ENCODE results near the gene EFNB2.

The EFNB2 gene, protein sequence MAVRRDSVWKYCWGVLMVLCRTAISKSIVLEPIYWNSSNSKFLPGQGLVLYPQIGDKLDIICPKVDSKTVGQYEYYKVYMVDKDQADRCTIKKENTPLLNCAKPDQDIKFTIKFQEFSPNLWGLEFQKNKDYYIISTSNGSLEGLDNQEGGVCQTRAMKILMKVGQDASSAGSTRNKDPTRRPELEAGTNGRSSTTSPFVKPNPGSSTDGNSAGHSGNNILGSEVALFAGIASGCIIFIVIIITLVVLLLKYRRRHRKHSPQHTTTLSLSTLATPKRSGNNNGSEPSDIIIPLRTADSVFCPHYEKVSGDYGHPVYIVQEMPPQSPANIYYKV

DNA sequence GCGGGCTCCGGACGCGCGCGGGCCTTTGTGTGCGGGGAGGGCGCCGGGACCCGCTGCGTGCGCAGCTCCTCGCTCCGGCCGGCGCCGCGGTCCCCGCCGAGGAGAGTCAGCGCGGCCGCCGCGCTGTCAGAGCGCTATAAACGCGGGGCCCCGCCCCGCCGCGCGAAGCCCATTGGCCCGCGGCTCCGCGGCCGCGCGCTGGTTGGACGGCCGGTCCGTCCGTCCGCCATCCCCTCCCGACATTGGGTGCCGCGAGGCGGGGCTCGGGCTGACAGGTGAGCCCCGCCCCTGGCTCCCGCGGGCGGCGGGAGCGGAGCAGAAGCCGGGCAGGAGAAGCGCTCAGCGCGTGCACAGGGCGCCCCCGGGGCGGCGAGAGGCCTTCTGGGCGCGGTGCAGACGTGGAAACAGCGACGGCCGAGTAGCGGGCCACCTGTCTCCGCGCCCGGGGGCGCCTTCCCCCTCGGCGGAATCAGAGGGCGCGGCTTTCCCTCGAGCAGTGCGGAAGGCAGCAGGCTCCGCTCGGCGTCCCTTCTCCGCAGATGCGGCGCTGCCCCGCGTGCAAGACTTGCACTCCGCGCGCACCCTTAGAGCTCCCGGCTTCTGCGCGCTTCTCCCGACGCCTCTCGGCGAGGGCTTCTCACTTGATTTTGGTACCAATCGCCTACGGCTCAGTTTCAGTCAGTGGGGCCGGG, at the start of gene EFNB2:
EFNB2 (minus strand) TSS at position 111 of the 692 bp plus-strand sequence. CDS start 698 bp downstream, outside the sequence.
- DNase-seq = peak; percentile 90

DNA sequence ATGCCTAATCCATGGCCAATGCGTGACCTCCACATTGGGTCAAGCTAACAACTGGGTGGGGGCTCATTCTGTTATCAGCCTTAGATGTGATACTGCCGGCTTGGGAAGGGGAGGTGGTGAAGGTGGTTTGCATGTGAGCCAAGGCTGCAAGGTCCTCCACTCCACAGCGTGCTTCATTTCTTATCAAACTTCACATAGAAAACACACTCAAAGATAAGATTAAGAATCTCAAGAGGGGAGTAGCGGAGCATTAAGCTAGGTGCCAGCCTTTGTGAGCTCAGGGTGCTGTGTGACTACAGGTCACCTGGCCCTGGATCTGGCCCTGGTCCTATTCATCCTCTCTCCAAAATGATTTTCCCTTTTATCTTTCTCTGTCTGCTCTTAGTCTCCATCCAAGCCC, 45.8 kb upstream of the EFNB2 start:
- DNase-seq = no peak

DNA sequence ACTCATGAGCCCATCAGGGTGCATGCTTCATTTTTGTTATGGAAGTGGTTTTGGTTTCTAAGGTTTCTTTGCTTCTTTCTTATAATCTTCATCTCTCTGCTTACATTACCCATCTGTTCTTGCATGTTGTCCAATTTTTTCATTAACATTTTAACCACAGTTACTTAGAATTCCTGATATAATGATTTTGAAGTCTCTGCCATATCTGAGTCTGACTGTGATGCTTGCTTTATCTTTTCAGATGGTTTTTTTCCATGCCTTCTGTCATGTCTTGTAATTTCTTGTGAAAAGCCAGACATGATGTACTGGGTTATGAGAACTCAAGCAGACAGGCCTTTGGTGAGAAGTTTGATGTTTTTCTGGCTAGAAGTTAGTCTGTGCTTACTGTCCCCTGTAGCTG, 40.4 kb upstream of the EFNB2 start:
- DNase-seq = no peak

DNA sequence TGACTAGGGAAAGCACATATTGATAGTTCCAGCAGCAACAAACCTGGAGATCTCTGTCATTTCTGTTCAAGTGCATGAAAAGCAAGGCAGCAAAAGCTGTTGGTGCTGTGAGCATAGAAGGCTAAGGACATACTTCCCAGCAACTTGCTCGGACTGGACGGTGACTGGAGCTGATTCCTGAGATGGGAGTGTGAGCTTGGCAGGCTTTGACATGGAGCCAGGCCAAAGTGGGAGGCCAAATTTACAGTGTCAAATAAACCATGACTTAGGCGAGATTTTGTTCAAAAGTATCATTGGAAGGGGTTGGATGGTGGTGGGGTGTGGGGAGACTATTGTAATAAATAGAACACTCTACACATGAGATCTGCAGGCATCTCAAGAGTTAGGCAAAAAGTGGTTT, 38.4 kb upstream of the EFNB2 start:
- DNase-seq = no peak

DNA sequence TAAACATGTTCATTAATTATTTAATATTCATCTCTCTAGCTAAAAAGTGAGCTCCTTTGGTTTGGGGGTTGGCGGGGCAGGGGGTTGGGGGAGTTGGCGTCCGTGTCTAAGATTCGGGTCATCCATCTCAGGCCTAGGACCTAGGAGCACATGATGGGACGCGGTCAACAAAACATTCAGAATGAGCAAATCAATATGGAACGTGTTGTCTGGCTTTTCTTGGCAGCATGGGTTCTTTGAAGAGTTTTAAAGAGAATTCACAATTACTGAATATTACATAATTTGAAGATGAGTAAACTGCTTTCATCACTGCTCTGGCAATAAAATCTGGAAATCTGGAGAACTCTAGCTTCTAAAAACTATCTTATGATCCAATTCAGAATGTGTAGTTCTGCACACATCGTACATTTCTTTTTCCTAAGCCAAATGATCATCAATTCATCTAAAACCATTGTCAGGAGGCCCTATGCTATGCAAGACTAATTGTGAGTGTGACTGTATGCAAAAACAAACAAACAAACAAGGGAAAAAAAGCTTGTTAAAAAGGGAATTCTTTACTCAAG, 37.9 kb upstream of the EFNB2 start:
- DNase-seq = no peak

DNA sequence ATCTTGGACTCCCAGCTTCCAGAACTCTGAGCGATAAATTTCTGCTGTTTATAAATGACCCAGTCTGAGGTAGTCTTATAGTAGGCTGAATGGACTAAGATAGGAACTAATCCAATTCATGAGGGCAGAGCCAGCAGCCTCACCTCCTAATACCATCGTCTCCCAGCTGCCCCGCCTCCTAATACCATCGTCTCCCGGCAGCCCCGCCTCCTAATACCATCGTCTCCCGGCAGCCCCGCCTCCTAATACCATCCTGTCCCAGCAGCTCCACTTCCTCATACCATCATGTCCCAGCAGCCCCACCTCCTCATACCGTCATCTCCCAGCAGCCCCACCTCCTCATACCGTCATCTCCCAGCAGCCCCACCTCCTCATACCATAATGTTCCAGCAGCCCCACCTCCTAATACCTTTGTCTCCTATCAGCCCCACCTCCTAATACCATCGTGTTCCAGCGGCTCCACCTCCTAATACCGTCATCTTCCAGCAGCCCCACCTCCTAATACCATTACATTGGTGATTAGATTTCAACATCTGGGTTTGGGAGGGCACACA, 34.9 kb upstream of the EFNB2 start:
- DNase-seq = peak; percentile 61

DNA sequence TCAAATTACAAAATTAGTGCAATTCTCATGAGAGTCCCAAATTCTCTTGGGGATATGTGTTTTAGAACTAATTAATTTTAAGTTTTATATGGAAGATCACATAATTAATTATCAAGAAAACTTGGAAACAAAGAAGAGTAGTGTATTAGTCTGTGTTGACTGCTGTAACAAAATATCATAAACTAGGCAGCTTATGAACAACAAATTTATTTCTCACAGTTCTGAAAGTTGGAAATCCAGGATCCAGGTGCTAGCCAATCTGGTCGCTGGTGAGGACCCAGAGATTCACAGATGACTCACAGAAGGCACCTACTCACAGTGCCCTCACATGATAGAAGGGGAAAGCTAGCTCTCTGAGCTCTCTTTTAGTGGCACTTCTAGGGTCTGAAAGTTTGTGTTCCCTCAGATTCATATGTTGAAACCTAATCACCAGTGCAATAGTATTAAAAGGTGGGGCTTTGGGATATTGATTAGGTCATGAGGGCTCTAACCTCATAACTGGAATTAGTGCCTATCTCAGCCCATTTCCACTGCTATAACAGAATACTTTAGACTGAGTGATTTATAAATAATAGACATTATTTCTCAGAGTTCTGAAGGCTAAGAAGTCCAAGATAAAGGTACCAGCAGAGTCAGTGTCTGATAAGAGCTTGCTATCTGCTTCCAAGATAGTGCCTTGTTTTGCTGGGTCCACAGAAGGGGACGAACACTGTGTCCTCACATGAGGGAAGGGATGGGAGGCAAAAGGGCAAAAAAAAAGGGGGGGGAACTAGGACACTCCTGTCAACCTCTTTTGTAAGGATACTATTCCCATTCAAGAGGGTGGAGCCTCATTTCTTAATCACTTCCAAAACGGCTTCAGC, 34.0 kb upstream of the EFNB2 start:
- DNase-seq = no peak

DNA sequence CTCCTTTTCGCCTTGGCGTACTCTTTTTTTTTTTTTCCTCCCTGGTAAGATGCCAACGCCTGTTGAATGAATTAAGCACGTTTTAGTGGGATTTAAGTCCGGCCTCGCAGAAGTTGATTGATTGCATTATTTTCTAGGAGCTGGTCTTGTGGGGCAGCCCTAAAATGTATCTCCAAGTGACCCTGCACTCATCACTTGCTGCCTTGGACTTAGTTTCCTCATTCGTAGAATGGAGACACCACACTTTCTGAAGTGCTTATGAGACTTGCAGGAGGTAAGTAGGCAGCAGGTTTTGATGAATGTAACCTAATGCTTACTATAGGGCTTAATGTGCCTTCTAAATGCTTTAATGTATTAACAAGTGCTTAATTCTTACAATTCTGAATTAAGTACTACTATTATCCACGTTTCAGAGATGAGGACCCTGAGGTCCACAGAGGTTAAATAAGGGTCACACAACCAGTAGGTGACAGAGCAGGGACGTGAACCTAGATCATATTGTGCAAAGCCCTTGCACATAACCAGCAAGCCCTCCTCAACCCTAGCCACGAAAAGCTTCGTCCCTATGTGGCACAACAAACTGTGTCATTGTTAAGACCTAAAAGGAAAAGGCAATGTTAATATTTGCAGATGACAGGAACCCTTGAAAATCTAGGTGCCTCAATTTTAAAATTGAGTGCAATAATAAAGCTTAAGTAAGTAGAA, 33.0 kb upstream of the EFNB2 start:
- no peak for DNase-seq

DNA sequence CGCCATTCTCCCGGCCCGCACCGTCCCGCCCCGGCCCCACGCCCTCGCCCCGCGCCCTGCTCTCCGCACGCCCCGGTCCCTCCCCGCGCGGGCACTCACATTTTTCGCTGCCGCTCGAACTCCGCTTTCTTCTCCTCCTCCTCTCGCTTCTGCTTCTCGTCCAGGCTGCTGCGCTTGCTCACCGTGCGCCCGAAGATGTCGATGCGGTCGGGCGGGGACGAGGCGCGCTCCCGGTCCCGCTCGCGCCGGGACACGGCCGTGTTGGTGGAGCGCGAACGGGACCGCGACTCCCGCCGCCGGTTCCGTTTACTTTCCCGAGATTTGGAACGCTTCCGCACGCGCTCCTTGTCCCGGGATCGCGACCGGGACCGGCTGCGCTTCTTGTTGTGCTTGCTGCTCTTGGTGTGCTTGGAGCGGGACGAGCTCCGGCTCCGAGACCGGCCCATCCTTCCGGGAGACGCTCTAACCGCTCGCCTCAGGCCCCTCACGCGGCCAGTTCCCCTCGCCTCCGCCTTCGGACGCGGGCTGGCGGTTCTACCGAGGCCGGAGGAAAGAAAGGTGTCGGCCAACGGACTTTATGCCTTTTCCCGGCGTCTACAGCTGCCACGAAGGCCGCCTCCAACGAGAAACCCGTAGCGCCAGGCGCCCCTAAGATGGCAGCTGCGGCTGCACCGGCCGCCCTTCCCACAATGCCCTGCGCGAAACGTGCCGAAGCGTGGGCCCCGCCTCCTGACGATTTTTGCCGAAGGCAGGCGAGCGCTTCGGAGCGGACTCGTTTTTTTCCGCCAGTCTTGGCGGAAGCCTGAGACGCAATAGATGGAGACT, 32.2 kb upstream of the EFNB2 start, which contains the start of gene ARGLU1:
ARGLU1 (minus strand) TSS at position 664 of the 825 bp plus-strand sequence; CDS start at position 446, 218 bp downstream.
- DNase-seq = peak; percentile 96

DNA sequence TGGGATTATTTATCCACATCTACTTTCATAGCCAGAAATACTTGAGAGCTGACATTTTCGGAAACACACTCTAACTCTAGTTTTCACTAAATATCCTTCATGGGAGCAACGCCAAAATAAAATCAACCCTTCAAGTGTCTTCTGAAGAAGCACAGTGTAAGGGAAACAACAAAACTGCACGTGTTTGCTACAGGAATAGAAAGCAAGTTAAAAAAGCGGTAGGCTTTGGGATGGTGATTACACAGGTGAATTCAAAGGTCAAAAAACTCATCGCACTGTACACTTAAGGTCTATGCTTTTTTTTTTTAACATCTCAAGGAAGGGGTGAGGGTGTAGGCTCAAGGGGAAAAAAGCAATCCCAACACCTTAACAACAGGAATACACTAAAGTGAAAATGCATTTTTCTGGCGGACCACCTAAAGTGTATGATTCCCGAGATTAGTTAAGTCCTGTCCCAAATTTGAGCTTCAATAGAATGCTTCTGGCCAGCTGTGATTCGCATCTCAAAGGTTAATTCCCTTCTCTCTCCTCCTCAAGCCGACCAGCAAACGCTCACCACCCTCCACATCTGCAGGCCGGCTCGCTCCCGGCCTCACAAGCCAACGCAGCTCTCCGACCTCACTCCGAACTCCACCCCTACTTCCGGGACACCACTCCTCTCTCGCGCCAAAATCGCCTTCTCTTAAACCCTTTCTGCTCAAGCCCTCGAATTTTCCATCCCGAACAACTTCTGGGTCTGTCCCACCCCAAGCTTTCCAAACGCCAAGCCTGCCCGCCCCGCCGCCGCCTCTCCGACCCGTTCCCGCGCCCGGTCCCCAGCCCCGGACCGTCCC, 31.4 kb upstream of the EFNB2 start:
- peak; percentile 46 for DNase-seq

DNA sequence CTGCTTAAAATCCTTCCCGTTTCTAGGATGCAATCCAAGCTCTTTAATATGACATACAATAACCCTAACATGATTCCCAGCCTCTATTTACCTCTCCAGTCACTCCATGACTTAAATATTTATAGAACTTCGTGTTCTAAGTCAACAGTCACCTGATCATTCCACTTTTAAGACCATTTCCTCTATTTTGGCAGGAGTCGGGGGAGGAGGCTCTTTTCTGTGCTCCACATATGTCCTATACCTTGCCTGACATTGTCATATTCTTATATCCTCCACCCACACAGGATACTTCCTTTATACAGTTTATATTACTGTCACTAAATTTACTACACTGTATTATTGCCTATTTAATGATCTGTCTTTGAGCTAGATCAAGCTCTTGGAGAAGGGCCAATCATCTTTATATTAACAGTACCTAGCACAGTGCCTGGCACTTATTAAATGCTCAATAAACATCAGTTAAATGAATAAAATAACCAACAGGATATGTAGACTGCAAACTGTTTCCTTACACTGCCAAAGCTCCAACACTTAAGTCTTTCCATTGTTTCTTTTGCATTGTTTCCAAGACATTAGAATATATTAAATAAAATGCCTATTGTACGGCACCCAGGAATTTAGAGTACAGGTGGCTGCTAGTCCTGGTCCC, 29.8 kb upstream of the EFNB2 start:
- DNase-seq = no peak

DNA sequence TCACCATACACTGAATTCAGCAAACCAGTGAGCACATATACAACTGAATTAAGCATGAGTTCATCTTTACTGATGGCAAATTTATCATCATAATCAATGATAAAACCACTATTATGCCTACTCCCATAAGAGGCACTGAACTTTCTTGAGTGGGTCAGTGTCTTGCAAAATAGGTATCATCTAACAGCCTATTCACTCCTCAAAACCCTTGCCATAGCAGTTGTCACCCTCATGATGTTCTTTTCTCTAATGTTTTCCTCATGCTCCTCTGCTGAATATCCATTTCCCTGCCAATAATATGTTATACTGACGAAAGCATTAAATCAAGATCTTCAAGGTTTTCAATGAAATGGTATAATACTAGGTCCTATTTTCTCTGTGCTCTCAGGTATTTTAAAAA, 26.8 kb upstream of the EFNB2 start:
- DNase-seq = no peak

DNA sequence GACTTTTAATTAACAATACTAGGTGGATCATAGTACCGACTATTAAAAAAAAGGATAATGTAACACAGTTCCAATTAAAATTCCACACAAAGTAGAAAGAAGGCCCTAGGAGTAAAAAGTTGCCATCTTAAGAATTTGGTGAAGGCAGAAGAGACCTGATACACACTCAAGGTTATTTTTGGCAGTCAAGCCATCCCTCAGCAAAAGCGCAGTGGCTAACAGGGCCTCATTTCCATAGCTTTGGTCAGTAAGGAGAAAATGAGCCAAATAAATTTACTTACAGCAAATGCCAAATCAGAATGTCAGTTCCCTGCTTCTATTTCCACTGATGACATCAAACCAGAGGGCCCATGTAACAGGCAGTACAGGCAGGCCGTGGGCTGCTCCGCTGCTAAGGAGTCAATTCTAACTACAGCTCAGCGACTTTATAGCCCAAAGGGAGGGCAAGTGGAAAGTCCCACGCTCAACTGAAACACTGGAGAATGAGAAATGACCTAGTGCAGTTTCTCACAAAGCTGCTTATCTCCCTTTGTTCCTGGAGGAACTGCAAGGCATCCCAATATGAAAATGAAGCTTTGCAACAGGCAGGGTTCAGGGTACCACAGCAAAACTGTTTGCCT, 26.2 kb upstream of the EFNB2 start:
- DNase-seq = peak; percentile 10

DNA sequence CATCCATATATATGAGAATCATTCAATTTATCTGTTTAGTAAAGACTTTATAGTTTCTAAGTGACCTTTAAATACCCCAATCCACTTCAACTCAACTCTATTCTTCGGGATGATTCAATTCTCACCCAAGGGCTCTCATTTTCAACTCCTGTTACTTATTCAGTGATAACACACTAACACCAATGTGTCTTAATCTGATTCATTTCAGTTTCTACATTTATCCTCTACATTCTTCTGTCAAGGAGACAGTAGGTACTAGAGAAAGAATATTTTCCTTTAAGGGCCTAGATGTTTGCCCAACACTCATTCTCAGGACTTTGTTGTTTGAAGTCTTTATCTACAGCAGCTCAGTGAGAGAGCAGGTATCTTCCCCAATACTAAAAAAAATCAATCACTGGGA, 25.4 kb upstream of the EFNB2 start:
- no peak for DNase-seq

DNA sequence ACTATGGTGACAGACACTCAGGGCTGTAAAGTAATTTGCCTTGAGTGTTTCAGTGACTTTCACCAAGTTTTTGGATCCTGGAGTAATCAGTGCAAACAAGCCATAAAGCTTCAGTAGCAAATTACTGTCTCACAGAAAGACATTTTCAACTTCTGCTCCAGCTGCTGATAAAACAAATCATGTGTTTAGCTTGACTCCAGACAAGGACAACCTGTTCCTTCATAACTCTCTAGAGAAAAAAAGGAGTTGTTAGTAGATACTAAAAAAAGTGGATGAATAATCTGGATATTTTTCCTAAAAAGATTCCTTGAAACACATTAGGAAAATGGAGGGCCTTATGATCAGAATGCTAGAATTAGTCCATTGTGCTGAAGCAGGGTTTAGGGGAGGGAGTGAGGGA, 23.1 kb upstream of the EFNB2 start:
- DNase-seq = no peak

DNA sequence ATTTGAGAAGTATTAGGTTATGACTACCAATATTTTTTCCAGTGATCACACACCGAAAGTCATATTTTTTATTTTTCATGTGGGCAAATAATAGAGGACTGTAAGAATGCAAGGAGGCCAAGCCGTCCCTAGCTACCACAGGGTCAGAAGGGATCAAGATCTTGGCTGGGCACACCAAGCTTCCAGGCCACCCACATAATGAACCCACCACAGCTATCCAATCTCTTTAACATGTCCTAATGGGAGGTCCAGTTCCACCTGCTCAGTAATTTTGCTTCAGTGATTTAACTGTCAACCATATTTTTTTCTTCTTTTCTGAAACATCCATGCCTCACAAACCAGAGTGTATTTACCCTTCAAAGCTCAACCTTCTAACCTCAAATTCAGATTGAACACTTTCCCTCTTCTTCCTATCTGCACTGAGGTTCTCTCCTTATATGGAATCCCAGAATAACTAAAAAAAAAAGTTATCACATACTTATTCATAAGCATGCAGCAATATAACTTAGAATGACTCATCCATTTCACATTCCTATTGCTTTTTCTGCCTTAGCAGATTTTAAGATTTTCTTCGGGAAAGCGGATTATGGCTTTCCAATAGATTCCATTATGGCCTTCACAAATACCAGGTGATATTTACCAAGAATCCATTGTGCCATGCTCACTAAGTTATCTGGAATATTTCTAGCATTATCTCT, 20.3 kb upstream of the EFNB2 start:
- DNase-seq = no peak

DNA sequence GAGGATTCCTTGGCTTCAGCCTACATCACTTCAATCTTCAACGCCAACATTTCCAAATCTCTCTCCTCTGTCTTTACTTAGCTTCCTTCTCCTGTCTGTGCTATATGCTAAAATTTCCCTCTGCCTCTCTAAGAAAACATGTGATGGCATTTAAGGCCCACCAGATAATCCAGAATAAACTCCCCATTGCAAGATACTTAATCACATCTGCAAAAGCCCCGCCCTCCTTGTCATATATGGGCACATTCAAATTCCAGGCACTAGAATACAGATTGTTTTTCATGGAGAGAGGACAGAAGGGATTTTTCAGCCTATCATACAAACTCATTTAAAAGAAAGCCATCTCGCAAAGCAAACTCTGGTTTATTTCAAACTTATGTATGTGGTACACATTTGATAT, 16.3 kb upstream of the EFNB2 start:
- DNase-seq = no peak

DNA sequence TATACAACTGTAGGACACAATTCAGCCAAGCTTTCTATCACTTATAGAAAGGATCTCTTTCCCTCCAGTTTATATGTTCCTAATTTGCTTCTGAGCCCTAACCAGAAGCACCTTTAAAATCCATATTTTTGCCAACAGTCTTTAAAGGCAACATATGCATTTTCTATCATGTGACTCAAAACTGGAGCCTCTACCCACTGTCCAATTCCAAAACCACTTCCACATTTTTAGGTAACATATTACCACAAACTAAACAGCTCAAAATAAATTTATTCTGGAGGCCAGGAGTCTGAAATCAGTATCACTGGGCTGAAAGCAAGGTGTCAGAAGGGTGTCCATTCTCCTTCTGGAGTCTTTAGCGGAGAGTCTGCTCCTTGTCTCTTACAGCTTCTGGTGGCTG, 15.9 kb upstream of the EFNB2 start:
- DNase-seq = no peak
